Heart right ventricle (tissue), 16 donors: Measurements from ENCODE around the gene PJA1. TPM values are rescaled to one million over a fixed set of nuclear protein-coding genes. Genes with fewer than 3 reads are reported as not detected.

Experiments used
- ATAC-seq, 8 donors: fragments of 200-7000 bp; cut with Tn5 transposase; one replicate each; pipeline ENCODE4 v1.9.1; 2020; ENCODE audit warnings: mild to moderate bottlenecking in 8 of 8, moderate library complexity in 8 of 8, moderate number of reproducible peaks in 1 of 8
- DNase-seq, 2 donors: peaks; one replicate each; pipeline ENCODE4 v3.0.0-alpha.2; 2020
- H3K27ac ChIP-seq, 10 donors: fragments of 200-600 bp; sonication (generic) in 2 of 10; one replicate each; pipeline versions ENCODE4 v1.5.0 to v1.8.0; 2020 to 2022; ENCODE audit warnings: mild to moderate bottlenecking in 3 of 10
- H3K27me3 ChIP-seq, 7 donors: fragments of 200-600 bp; one replicate each; pipeline ENCODE4 v1.8.0; 2021 to 2022; ENCODE audit warnings: mild to moderate bottlenecking in 2 of 7
- H3K36me3 ChIP-seq, 9 donors: fragments of 200-600 bp; sonication (generic) in 1 of 9; one replicate each; pipeline versions ENCODE4 v1.5.0 to v1.8.0; 2020 to 2022; ENCODE audit warnings: mild to moderate bottlenecking in 2 of 9
- H3K4me1 ChIP-seq, 9 donors: fragments of 200-600 bp; sonication (generic) in 1 of 9; one replicate each; pipeline versions ENCODE4 v1.5.0 to v1.8.0; 2020 to 2022; ENCODE audit warnings: mild to moderate bottlenecking in 4 of 9
- H3K4me3 ChIP-seq, 10 donors: fragments of 200-600 bp; sonication (generic) in 2 of 10; one replicate each; pipeline versions ENCODE4 v1.5.0 to v1.8.0; 2020 to 2022; ENCODE audit warnings: mild to moderate bottlenecking in 7 of 10, moderate library complexity in 2 of 10
- H3K9me3 ChIP-seq, 11 donors: fragments of 200-600 bp in 10 of 11; sonication (generic) in 2 of 11; one replicate each; pipeline versions ENCODE4 v1.5.0 to v1.8.0; 2013 to 2022; ENCODE audit warnings: mild to moderate bottlenecking in 2 of 11, control low read depth in 1 of 11, moderate library complexity in 1 of 11
- CTCF ChIP-seq, 9 donors: fragments of 200-600 bp; sonication (generic) in 2 of 9; IDR thresholded peaks; one replicate each; pipeline versions ENCODE4 v1.5.0 to v1.8.0; 2021 to 2022; ENCODE audit warnings: antibody characterized with exemption in 9 of 9, mild to moderate bottlenecking in 5 of 9, moderate library complexity in 1 of 9
- WGBS, 2 donors: extraction: QIAGEN DNeasy Blood & Tissue Kit; methylation state at CpG; one replicate each; pipeline ENCODE4 v1.1.7; 2013; ENCODE audit warnings: inconsistent platforms in 1 of 2; 5-methylcytosine and 5-hydroxymethylcytosine counted together
- intact Hi-C, 10 donors: fragments of 100-400 bp; cut with DNase I; formaldehyde crosslinking; loops; one replicate each; pipeline versions ENCODE4 v1.11.1 to v1.14.2; 2022
- polyA plus RNA-seq, 2 donors: library from polyadenylated mRNA; stranded (reverse); fragments of 200-250 nt; gene quantifications; one replicate each; pipeline ENCODE4 v1.2.3, GENCODE V29; 2013
- total RNA-seq, 10 donors: library from RNA; stranded (reverse); fragmentation: NEBNext Ultra II Directional in 3 of 10; extraction: Animal tissue kit (Norgen Biotek cat#: 25700) in 3 of 10; gene quantifications; one replicate each; pipeline versions ENCODE4 v1.2.1 to v1.2.4, GENCODE V29; 2021 to 2023
- donor health status: Arrhythmogenic right ventricular cardiomyopathy.
- donor health status: ischemic (EF 13 %, LVEDD 7.1; RV severe dilation, severe dysfunction).
- donor health status: healthy with polysubstance abuse.
- donor health status: DM: no; HTN: yes; CAD: no.
- donor health status: DM: no; HTN: no; CAD: no.
- donor health status: ischemic (EF 25% LVEDD 6.9; RV normal size, moderate dysfunction).
- donor health status: ischemic (EF 25% LVEDD 5.7; RV mildly dilated, moderate dysfunction).
- donor health status: healthy.
- donor health status: DM: yes; HTN: yes; CAD: no.
- donor health status: Ischemic cardiomyopathy.
- donor health status: ischemic (EF 35%, LVEDD 5.7; RV mildly dilated, moderate dysfunction).
- donor health status: nonischemic (EF 11% LVEDD 7.7; RV severe dilation, severe dysfunction).
- donor health status: DM: yes; HTN: yes; CAD: no.
- donor health status: PGD.
- donor health status: ischemic (EF 29% LVEDD 5.4; RV normal size, mild dysfunction).
- donor health status: nonischemic (EF 23%, LVEDD 6.1; RV moderate dilation, normal function).

The PJA1 gene
- total and polyA plus RNA-seq, 12 donors = 4.5 to 20.2 (median 15.0) TPM

GRCh38 chrX:69173906-69174305 lies 8.7 kb upstream of the PJA1 start:
- TF ChIP-seq CTCF (IDR thresholded peaks at IDR 0.05) = no peak
- H3K27ac ChIP-seq = no peak overlapping the region
- H3K27me3 ChIP-seq = peaks cover 0 to 55% (median 0%) of the 10 kb centered on the region in 7 donors
- intact Hi-C loops = no loop called here
- no peaks in the 10 kb centered on the region for H3K4me1 ChIP-seq
- DNase-seq (no peak), ATAC-seq (no peak)
- no peak overlapping the region for H3K4me3 ChIP-seq
- 45 to 48% methylated on average over 20 of the region's 20 CpGs for WGBS, 2 donors
- peaks cover 0 to 20% (median 0%) of the 10 kb centered on the region in 11 donors for H3K9me3 ChIP-seq
- no peaks in the 10 kb centered on the region for H3K36me3 ChIP-seq

GRCh38 chrX:69172937-69173336 lies 7.7 kb upstream of the PJA1 start:
- no peaks in the 10 kb centered on the region for H3K4me1 ChIP-seq
- ATAC-seq = no peak
- H3K36me3 ChIP-seq = no peaks in the 10 kb centered on the region
- WGBS, 2 donors = 92 to 100% methylated on average over 3 of the region's 3 CpGs
- no peak for DNase-seq
- H3K4me3 ChIP-seq = no peak overlapping the region
- H3K9me3 ChIP-seq = peaks cover 0 to 20% (median 0%) of the 10 kb centered on the region in 11 donors
- TF ChIP-seq CTCF (IDR thresholded peaks at IDR 0.05) = no peak
- peaks cover 0 to 47% (median 0%) of the 10 kb centered on the region in 7 donors for H3K27me3 ChIP-seq
- H3K27ac ChIP-seq = no peak overlapping the region
- intact Hi-C loops = no loop called here

GRCh38 chrX:69170319-69170718 lies 5.1 kb upstream of the PJA1 start:
- intact Hi-C loops = no loop called here
- DNase-seq = no peak
- no peak for TF ChIP-seq CTCF (IDR thresholded peaks at IDR 0.05)
- peaks cover 0 to 66% (median 0%) of the 10 kb centered on the region in 7 donors for H3K27me3 ChIP-seq
- H3K36me3 ChIP-seq = no peaks in the 10 kb centered on the region
- no peak overlapping the region for H3K27ac ChIP-seq
- no peak overlapping the region for H3K4me3 ChIP-seq
- H3K9me3 ChIP-seq = peaks cover 0 to 9% (median 0%) of the 10 kb centered on the region in 11 donors
- H3K4me1 ChIP-seq = peaks cover 0 to 8% (median 0%) of the 10 kb centered on the region in 9 donors
- ATAC-seq = no peak

GRCh38 chrX:69163936-69164741 lies 1.1 kb downstream of the PJA1 start:
- peaks cover 0 to 13% (median 0%) of the 10 kb centered on the region in 9 donors for H3K36me3 ChIP-seq
- H3K27me3 ChIP-seq = peaks cover 0 to 36% (median 0%) of the 10 kb centered on the region in 7 donors
- H3K4me3 ChIP-seq = peak overlapping the region in 9 of 10 donors; percentile 55 to 84 (median 72)
- H3K27ac ChIP-seq = peak overlapping the region in 2 of 10 donors; percentile 77 to 79
- DNase-seq (peak in 1 of 2 donors; percentile 37), ATAC-seq (peak; percentile 40 to 80 (median 64))
- TF ChIP-seq CTCF (IDR thresholded peaks at IDR 0.05) = no peak
- peaks cover 0 to 12% (median 5%) of the 10 kb centered on the region in 9 donors for H3K4me1 ChIP-seq
- H3K9me3 ChIP-seq = peaks cover 0 to 4% (median 0%) of the 10 kb centered on the region in 11 donors
- intact Hi-C loops = loop anchor here in 1 of 10 donors (10.0 kb wide), 1 partner anchor 51 kb away; no protein-coding TSS in a partner anchor
- WGBS, 2 donors = 13 to 14% methylated on average over 22 to 23 of the region's 23 CpGs
